Stomach (tissue), 4 donors: ENCODE results near the gene BAG3.

ENCODE experiments used
- EP300 ChIP-seq: sonication (generic); formaldehyde crosslinking; IDR thresholded peaks from one replicate; pipeline ENCODE4 v1.6.1; 2017; ENCODE audit warnings: antibody characterized with exemption
- POLR2A ChIP-seq, 4 donors: fragments of 450-650 bp; IDR thresholded peaks; one replicate each; pipeline ENCODE4 v1.6.1; 2016; ENCODE audit warnings: antibody characterized with exemption in 4 of 4, control low read depth in 2 of 4, mild to moderate bottlenecking in 1 of 4, moderate library complexity in 1 of 4
- POLR2AphosphoS5 ChIP-seq, 3 donors: sonication (generic); formaldehyde crosslinking; IDR thresholded peaks; one replicate each; pipeline ENCODE4 v1.6.1; 2016; ENCODE audit warnings: antibody characterized with exemption in 3 of 3
- TF ChIP-seq, protein P1 (sequence below), 7 experiments: fragments of 450-650 bp in 4 of 7; fragments of 200-600 bp in 3 of 7; sonication (generic) in 3 of 7; IDR thresholded peaks; one replicate each; pipeline ENCODE4 v1.5.1; 2016 to 2019; ENCODE audit warnings: antibody characterized with exemption in 7 of 7, control low read depth in 2 of 7, mild to moderate bottlenecking in 1 of 7

DNA sequence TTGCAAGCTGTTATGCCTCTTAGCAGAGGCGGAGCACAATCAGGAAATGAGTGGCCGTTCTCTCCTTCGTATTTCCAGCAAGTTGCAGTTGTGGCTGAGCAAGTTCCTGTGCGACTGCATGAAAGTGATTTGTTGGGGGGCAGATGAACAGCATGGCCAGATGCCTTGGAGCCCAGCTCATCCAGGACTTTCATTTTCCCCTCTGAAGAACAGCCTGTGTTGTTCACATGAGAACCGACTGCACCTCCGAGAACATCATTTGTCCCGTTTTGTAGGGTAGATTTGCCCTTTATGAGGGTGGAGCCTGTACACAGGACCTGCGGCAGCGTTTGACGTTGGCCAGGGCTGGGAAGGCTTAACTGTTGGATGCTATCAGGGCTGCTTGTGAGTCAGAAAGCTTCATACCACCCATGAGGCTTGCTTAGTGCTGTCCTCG is 4.4 kb downstream of the BAG3 start:
- TF ChIP-seq POLR2AphosphoS5 (IDR thresholded peaks at IDR 0.05) = peak; percentile 72 to 99 (median 92)
- TF ChIP-seq POLR2A (IDR thresholded peaks at IDR 0.05) = peak in 1 of 4 donors; percentile 42
- TF ChIP-seq, protein P1, sequence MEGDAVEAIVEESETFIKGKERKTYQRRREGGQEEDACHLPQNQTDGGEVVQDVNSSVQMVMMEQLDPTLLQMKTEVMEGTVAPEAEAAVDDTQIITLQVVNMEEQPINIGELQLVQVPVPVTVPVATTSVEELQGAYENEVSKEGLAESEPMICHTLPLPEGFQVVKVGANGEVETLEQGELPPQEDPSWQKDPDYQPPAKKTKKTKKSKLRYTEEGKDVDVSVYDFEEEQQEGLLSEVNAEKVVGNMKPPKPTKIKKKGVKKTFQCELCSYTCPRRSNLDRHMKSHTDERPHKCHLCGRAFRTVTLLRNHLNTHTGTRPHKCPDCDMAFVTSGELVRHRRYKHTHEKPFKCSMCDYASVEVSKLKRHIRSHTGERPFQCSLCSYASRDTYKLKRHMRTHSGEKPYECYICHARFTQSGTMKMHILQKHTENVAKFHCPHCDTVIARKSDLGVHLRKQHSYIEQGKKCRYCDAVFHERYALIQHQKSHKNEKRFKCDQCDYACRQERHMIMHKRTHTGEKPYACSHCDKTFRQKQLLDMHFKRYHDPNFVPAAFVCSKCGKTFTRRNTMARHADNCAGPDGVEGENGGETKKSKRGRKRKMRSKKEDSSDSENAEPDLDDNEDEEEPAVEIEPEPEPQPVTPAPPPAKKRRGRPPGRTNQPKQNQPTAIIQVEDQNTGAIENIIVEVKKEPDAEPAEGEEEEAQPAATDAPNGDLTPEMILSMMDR (IDR thresholded peaks at IDR 0.05) = no peak
- TF ChIP-seq EP300 = peak; percentile 86
